Measurements from ENCODE around the gene OR4K5. TPM values are rescaled to one million over a fixed set of nuclear protein-coding genes. Genes with fewer than 3 reads are reported as not detected.

Gene OR4K5
- total RNA-seq, 1 donor from 2014 or later: not detected

DNA sequence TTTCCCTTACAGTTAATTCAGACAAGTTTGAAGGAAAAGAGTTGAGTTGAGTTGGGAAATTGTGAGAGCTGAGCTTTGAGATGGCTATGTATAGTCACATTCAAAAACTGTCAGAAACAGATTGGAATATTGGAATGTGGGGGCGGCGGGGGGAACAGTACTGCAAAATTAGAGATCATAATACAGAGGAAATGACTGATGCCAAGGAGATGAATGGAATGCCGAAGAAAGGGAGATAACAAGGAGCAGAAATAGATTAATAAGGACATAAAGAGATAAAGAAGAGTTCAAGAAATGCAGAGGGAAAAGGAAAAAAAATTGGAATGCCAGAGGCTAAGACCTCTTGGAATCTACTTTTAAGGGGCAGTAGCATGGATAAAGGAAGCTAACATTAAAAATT lies 3.2 kb upstream of the OR4K5 start:
- DNase-seq (ENCODE audit: extremely low spot score in 2 of 2): no peak
- Histone ChIP-seq H3K27me3 (no peaks in the 10 kb centered on the region), H3K4me3 (no peak overlapping the region), H3K9me3 (no peaks in the 10 kb centered on the region), H3K4me1 (no peaks in the 10 kb centered on the region), H3K27ac (no peak overlapping the region), H3K36me3 (no peaks in the 10 kb centered on the region)
- TF ChIP-seq, protein P1, sequence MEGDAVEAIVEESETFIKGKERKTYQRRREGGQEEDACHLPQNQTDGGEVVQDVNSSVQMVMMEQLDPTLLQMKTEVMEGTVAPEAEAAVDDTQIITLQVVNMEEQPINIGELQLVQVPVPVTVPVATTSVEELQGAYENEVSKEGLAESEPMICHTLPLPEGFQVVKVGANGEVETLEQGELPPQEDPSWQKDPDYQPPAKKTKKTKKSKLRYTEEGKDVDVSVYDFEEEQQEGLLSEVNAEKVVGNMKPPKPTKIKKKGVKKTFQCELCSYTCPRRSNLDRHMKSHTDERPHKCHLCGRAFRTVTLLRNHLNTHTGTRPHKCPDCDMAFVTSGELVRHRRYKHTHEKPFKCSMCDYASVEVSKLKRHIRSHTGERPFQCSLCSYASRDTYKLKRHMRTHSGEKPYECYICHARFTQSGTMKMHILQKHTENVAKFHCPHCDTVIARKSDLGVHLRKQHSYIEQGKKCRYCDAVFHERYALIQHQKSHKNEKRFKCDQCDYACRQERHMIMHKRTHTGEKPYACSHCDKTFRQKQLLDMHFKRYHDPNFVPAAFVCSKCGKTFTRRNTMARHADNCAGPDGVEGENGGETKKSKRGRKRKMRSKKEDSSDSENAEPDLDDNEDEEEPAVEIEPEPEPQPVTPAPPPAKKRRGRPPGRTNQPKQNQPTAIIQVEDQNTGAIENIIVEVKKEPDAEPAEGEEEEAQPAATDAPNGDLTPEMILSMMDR (IDR thresholded peaks at IDR 0.05): no peak
- TF ChIP-seq POLR2AphosphoS5 (IDR thresholded peaks at IDR 0.05; ENCODE audit: insufficient read depth in 1 of 2, low read depth in 1 of 2): no peak
- TF ChIP-seq POLR2A (IDR thresholded peaks at IDR 0.05): no peak
- intact Hi-C loops (cut with DNase I): no loop called here

DNA sequence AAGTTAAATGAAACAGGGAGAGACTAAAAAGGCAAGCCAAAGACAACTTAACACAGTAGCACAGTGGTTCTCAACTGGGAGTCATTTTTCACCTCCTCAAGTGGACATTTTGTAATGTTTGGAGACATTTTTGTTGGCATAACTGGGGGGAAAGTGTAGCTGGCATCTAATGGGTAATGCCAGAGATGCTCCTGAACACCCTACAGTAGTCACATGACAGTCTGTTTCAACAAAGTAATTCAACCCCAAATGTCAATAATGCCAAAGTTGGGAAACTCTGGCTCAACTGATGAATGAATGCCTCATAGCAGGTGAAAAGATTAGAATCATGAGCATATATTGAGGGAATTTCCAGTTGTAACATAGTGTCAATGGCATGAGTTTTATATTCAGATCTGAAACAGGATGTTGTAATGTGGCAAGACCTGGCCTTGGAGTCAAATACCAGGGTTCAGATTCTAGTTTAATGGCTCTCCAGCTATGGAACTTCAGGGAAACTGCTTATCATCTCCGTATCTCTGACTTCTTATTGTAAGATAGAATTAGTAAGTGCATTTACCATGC lies 2.4 kb upstream of the OR4K5 start:
- H3K4me1 ChIP-seq: no peaks in the 10 kb centered on the region
- H3K36me3 ChIP-seq: no peaks in the 10 kb centered on the region
- H3K27me3 ChIP-seq: no peaks in the 10 kb centered on the region
- no peak overlapping the region for H3K27ac ChIP-seq
- H3K9me3 ChIP-seq: no peaks in the 10 kb centered on the region
- no peak for TF ChIP-seq POLR2AphosphoS5 (IDR thresholded peaks at IDR 0.05; ENCODE audit: insufficient read depth in 1 of 2, low read depth in 1 of 2)
- TF ChIP-seq, protein P1 (IDR thresholded peaks at IDR 0.05): no peak
- TF ChIP-seq POLR2A (IDR thresholded peaks at IDR 0.05): no peak
- intact Hi-C loops (cut with DNase I): no loop called here
- DNase-seq (ENCODE audit: extremely low spot score in 2 of 2): no peak
- no peak overlapping the region for H3K4me3 ChIP-seq

DNA sequence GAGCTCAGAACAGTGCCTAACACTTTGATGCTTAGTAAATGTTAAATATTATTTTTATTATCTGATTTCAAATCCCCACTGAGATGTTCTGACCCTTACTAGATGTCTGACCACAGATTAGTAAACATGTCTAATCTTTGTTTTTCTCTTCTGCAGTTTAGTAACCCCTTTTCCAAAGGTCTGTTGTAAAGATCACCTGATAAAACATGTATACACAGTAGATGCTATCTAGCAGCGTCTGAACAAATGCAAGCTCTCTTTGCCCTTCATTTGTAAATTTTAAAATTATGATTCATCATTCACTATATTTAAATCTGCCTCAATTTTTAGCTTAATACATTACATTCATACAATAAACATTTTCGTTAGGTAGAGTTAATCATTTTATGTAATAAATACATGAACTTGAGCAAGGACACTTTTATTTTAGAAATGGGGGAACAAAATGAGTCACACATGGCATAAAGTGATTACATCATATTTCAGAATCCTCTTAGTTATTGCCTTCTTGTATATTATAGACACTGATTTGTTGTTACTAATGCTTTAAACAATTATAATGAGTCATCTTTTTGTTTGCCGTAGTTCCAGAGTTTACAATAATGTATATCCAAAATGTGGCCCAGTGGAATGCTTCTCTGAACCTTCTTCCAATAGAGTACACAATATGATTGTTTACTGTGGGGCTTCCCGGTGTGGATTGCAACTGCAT lies 1.7 kb upstream of the OR4K5 start:
- no peaks in the 10 kb centered on the region for H3K36me3 ChIP-seq
- H3K27ac ChIP-seq: no peak overlapping the region
- TF ChIP-seq POLR2AphosphoS5 (IDR thresholded peaks at IDR 0.05; ENCODE audit: insufficient read depth in 1 of 2, low read depth in 1 of 2) (no peak), POLR2A (IDR thresholded peaks at IDR 0.05) (no peak)
- TF ChIP-seq, protein P1 (IDR thresholded peaks at IDR 0.05): no peak
- H3K9me3 ChIP-seq: no peaks in the 10 kb centered on the region
- no peak overlapping the region for H3K4me3 ChIP-seq
- no peak for DNase-seq (ENCODE audit: extremely low spot score in 2 of 2)
- no peaks in the 10 kb centered on the region for H3K4me1 ChIP-seq
- intact Hi-C loops (cut with DNase I): no loop called here
- no peaks in the 10 kb centered on the region for H3K27me3 ChIP-seq

DNA sequence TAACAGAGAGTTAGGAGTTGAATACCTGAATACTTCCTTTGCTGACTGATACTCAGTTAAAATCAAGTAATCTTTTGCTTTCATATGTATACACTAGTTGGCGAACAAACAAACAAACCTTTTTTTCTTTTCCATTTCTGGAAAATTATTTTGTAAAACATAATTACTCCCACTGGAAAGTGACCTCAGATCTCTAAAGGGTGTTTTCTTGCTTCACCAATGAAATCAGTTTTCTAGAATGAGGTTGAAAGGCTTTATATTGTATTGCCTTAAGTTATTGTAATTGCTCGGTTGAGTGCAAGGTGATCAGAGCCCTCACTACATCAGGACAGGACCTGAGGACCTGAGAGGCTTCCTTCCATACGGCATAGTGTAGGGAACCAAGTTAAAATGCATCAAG lies 10.2 kb downstream of the OR4K5 start, which contains the start of gene OR4K1:
Gene OR4K1, plus strand, starts transcription at position 301 of the 400 bp plus-strand sequence. CDS start 4,750 bp downstream, outside the sequence.
- no peak for DNase-seq (ENCODE audit: extremely low spot score in 2 of 2)
- Histone ChIP-seq H3K4me1 (no peaks in the 10 kb centered on the region), H3K27ac (no peak within 1 kb of the TSS), H3K27me3 (no peaks in the 10 kb centered on the region), H3K36me3 (no peaks in the 10 kb centered on the region), H3K9me3 (no peaks in the 10 kb centered on the region), H3K4me3 (no peak within 1 kb of the TSS)
- no peak for TF ChIP-seq POLR2AphosphoS5 (IDR thresholded peaks at IDR 0.05; ENCODE audit: insufficient read depth in 1 of 2, low read depth in 1 of 2)
- no peak for TF ChIP-seq POLR2A (IDR thresholded peaks at IDR 0.05)
- TF ChIP-seq, protein P1 (IDR thresholded peaks at IDR 0.05): no peak
- intact Hi-C loops (cut with DNase I): no loop called here

DNA sequence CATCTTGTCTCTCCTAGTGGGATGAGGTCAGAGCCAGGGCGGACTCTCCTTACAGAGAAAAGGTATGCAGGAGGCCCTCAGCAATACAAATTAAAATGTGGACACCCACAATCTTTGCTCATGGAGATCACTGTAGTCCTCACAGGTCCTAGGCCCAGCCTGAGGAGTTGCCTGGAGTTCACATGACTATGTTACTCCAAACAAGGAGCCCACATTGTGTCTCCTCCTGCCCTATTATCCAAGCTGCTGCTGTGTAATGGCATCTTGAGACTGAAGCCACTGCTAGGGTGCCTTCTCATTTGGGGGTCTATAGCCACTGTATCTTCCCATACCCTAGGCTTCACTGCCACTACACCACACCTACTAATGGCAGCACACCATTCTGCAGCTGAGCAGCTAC lies 21.3 kb downstream of the OR4K5 start:
- H3K9me3 ChIP-seq: no peaks in the 10 kb centered on the region
- intact Hi-C loops (cut with DNase I): no loop called here
- DNase-seq (ENCODE audit: extremely low spot score in 2 of 2): no peak
- no peaks in the 10 kb centered on the region for H3K27me3 ChIP-seq
- no peak overlapping the region for H3K4me3 ChIP-seq
- H3K36me3 ChIP-seq: no peaks in the 10 kb centered on the region
- no peaks in the 10 kb centered on the region for H3K4me1 ChIP-seq
- no peak for TF ChIP-seq POLR2A (IDR thresholded peaks at IDR 0.05)
- TF ChIP-seq, protein P1 (IDR thresholded peaks at IDR 0.05): no peak
- no peak for TF ChIP-seq POLR2AphosphoS5 (IDR thresholded peaks at IDR 0.05; ENCODE audit: insufficient read depth in 1 of 2, low read depth in 1 of 2)
- no peak overlapping the region for H3K27ac ChIP-seq
